Neural progenitor cell (in vitro differentiated cells): Measurements from ENCODE around the gene SAMD4B. TPM values are rescaled to one million over a fixed set of nuclear protein-coding genes. Genes with fewer than 3 reads are reported as not detected.

Source experiments
- DNase-seq: peaks from one replicate; pipeline ENCODE4 v3.0.0-alpha.2; 2016; ENCODE audit warnings: low spot score
- H2AFZ ChIP-seq: fragments of 200-600 bp; sonication (generic); replicated peaks from 2 replicates; pipeline ENCODE4 v1.6.1; 2016; ENCODE audit warnings: antibody characterized with exemption
- H3F3A ChIP-seq: fragments of 200-600 bp; sonication (generic); 2 replicates; pipeline ENCODE4 v1.6.1; 2016; ENCODE audit warnings: antibody characterized with exemption, low read depth
- H3K27ac ChIP-seq: fragments of 200-600 bp; sonication (generic); 2 replicates; pipeline ENCODE4 v1.5.1; 2016; ENCODE audit warnings: mild to moderate bottlenecking
- H3K27me3 ChIP-seq: fragments of 200-600 bp; sonication (generic); 2 replicates; pipeline ENCODE4 v1.6.1; 2016; ENCODE audit warnings: mild to moderate bottlenecking, moderate library complexity
- H3K36me3 ChIP-seq: fragments of 200-600 bp; sonication (generic); 2 replicates; pipeline ENCODE4 v1.5.1; 2016
- H3K4me1 ChIP-seq: fragments of 200-600 bp; sonication (generic); 2 replicates; pipeline ENCODE4 v1.6.1; 2016; ENCODE audit warnings: mixed run types
- H3K4me2 ChIP-seq: fragments of 200-600 bp; sonication (generic); 2 replicates; pipeline ENCODE4 v1.6.1; 2016
- H3K4me3 ChIP-seq: fragments of 200-600 bp; sonication (generic); 2 replicates; pipeline ENCODE4 v1.5.1; 2016
- H3K79me2 ChIP-seq: fragments of 200-600 bp; sonication (generic); 2 replicates; pipeline ENCODE4 v1.6.1; 2016; ENCODE audit warnings: low read depth
- H3K9ac ChIP-seq: fragments of 200-600 bp; sonication (generic); 2 replicates; pipeline ENCODE4 v1.6.1; 2016
- H3K9me3 ChIP-seq: fragments of 200-600 bp; sonication (generic); 2 replicates; pipeline ENCODE4 v1.5.1; 2016; ENCODE audit warnings: low read depth
- H4K20me1 ChIP-seq: fragments of 200-600 bp; sonication (generic); 2 replicates; pipeline ENCODE4 v1.6.1; 2016; ENCODE audit warnings: low read depth
- H3K27ac Mint-ChIP-seq: 3 replicates; pipeline ENCODE4 v1.8.0; 2021; ENCODE audit warnings: mixed read lengths
- H3K27me3 Mint-ChIP-seq: 2 replicates; pipeline ENCODE4 v1.8.0; 2022; ENCODE audit warnings: low read depth, mild to moderate bottlenecking, inconsistent platforms, moderate library complexity, mixed read lengths; ENCODE audit not compliant: insufficient read depth
- H3K36me3 Mint-ChIP-seq: 3 replicates; pipeline ENCODE4 v1.8.0; 2021; ENCODE audit warnings: mixed read lengths
- H3K4me1 Mint-ChIP-seq: 3 replicates; pipeline ENCODE4 v1.8.0; 2021; ENCODE audit warnings: mixed read lengths
- H3K4me3 Mint-ChIP-seq: 3 replicates; pipeline ENCODE4 v1.8.0; 2021; ENCODE audit warnings: mild to moderate bottlenecking, moderate library complexity, mixed read lengths
- H3K9me3 Mint-ChIP-seq: 3 replicates; pipeline ENCODE4 v1.8.0; 2020; ENCODE audit warnings: mixed read lengths
- EZH2 ChIP-seq: fragments of 200-600 bp; sonication (generic); IDR thresholded peaks from 2 replicates; pipeline ENCODE4 v1.6.1; 2017; ENCODE audit warnings: antibody characterized with exemption, mild to moderate bottlenecking, moderate library complexity
- EZH2phosphoT487 ChIP-seq: fragments of 200-600 bp; sonication (generic); IDR thresholded peaks from 2 replicates; pipeline ENCODE4 v1.6.1; 2017; ENCODE audit warnings: antibody characterized with exemption
- total RNA-seq: library from RNA; depleted of rRNA; stranded (reverse); fragments of >200 nt; gene quantifications from 2 replicates; pipeline ENCODE4 v1.2.3, GENCODE V29; 2015; ENCODE audit warnings: low replicate concordance
- TF ChIP-seq, protein P1 (sequence below): fragments of 200-600 bp; sonication (generic); IDR thresholded peaks from 2 replicates; pipeline ENCODE4 v1.5.1; 2017; ENCODE audit warnings: antibody characterized with exemption, mild to moderate bottlenecking

Gene SAMD4B
- total RNA-seq, 1 donor from 2014 or later: 32.8 TPM

DNA sequence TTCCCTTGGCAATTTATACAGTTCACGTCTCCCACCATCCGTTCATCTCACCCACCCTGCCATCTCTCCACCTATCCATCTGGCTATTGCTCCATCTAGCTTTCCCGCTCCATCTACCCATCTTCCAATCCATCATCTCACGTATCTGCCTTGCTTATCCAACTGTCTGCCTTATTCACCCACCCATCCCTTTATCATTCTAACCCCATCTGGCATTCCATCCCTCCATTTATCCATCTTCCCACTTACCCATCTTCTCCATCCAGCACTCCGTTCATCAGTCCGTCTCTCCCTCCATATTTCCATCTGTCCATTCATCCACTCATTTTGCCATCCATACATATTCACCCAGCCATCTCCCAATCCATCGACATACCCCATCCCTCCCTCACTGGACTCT, 83.5 kb downstream of the SAMD4B start:
- Histone ChIP-seq H3K27ac (no peak overlapping the region), H3K4me2 (no peak overlapping the region), H3K9ac (no peak overlapping the region), H3K79me2 (no peaks in the 10 kb centered on the region), H3K4me3 (no peak overlapping the region), H3K4me1 (peaks cover 10% of the 10 kb centered on the region), H3K36me3 (no peaks in the 10 kb centered on the region), H4K20me1 (peaks cover 10% of the 10 kb centered on the region), H2AFZ (no peak overlapping the region), H3F3A (peaks cover 34% of the 10 kb centered on the region), H3K27me3 (no peaks in the 10 kb centered on the region), H3K9me3 (no peaks in the 10 kb centered on the region)
- Mint-ChIP-seq H3K36me3 (peaks cover 21% of the 10 kb centered on the region), H3K4me1 (peaks cover 24% of the 10 kb centered on the region), H3K4me3 (no peak overlapping the region), H3K27ac (peak overlapping the region; percentile 8), H3K27me3 (peaks cover 4% of the 10 kb centered on the region), H3K9me3 (no peaks in the 10 kb centered on the region)
- TF ChIP-seq, protein P1, sequence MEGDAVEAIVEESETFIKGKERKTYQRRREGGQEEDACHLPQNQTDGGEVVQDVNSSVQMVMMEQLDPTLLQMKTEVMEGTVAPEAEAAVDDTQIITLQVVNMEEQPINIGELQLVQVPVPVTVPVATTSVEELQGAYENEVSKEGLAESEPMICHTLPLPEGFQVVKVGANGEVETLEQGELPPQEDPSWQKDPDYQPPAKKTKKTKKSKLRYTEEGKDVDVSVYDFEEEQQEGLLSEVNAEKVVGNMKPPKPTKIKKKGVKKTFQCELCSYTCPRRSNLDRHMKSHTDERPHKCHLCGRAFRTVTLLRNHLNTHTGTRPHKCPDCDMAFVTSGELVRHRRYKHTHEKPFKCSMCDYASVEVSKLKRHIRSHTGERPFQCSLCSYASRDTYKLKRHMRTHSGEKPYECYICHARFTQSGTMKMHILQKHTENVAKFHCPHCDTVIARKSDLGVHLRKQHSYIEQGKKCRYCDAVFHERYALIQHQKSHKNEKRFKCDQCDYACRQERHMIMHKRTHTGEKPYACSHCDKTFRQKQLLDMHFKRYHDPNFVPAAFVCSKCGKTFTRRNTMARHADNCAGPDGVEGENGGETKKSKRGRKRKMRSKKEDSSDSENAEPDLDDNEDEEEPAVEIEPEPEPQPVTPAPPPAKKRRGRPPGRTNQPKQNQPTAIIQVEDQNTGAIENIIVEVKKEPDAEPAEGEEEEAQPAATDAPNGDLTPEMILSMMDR: no peak
- no peak for TF ChIP-seq EZH2phosphoT487
- no peak for TF ChIP-seq EZH2
- no peak for DNase-seq

DNA sequence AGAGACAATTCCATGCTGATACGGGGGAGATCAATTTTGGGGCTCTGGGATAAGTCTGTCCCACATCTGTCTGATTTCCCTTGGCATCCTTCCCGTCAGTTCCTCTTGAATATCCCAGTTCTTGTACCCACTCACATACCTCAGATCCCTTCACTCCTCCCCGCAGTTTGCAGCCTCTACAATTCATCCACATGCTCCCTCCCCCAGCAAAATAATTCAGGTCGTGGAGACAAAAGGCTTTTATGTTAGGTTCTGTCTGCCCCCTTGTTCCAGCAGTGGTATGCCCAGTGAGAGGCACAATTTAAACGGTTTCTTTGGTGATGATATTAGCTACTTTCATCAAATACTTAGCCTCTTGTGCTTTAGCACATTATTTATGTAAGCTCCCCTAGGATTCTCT, 83.9 kb downstream of the SAMD4B start:
- peak overlapping the region; percentile 42 for H3K27ac ChIP-seq
- Mint-ChIP-seq H3K27ac (peak overlapping the region; percentile 8), H3K4me3 (peak overlapping the region; percentile 28), H3K4me1 (peaks cover 24% of the 10 kb centered on the region), H3K36me3 (peaks cover 21% of the 10 kb centered on the region), H3K9me3 (no peaks in the 10 kb centered on the region), H3K27me3 (peaks cover 4% of the 10 kb centered on the region)
- no peak overlapping the region for H2AFZ ChIP-seq
- no peaks in the 10 kb centered on the region for H3K27me3 ChIP-seq
- no peak overlapping the region for H3K4me2 ChIP-seq
- H3K4me1 ChIP-seq: peaks cover 10% of the 10 kb centered on the region
- no peak overlapping the region for H3K4me3 ChIP-seq
- H3K36me3 ChIP-seq: no peaks in the 10 kb centered on the region
- TF ChIP-seq EZH2phosphoT487: no peak
- TF ChIP-seq, protein P1: no peak
- TF ChIP-seq EZH2: no peak
- peaks cover 10% of the 10 kb centered on the region for H4K20me1 ChIP-seq
- H3K79me2 ChIP-seq: no peaks in the 10 kb centered on the region
- DNase-seq: no peak
- no peaks in the 10 kb centered on the region for H3K9me3 ChIP-seq
- no peak overlapping the region for H3K9ac ChIP-seq
- peaks cover 38% of the 10 kb centered on the region for H3F3A ChIP-seq

DNA sequence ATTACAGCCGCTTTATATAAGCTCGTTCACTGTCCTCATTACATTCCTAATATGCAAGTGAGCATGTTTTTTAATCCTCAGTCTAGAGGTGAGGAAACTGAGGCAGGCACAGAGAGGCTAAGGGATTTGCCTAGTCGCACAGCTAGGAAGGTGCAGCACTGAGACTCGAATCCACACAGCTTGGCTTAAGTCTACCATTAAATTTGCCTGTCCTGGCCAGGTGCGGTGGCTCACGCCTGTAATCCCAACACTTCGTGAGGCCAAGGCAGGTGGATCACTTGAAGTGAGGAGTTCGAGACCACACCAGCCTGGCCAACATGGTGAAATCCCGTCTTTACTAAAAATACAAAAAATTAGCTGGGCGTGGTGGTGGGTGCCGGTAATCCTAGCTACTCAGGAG, 85.5 kb downstream of the SAMD4B start:
- H3F3A ChIP-seq: peaks cover 51% of the 10 kb centered on the region
- no peaks in the 10 kb centered on the region for H3K27me3 ChIP-seq
- no peak overlapping the region for H3K4me2 ChIP-seq
- H3K9ac ChIP-seq: no peak overlapping the region
- TF ChIP-seq, protein P1: no peak
- TF ChIP-seq EZH2phosphoT487 (no peak), EZH2 (no peak)
- no peaks in the 10 kb centered on the region for H3K36me3 ChIP-seq
- DNase-seq: no peak
- Mint-ChIP-seq H3K36me3 (peaks cover 19% of the 10 kb centered on the region), H3K9me3 (no peaks in the 10 kb centered on the region), H3K4me3 (no peak overlapping the region), H3K27me3 (peaks cover 4% of the 10 kb centered on the region), H3K27ac (no peak overlapping the region), H3K4me1 (peaks cover 24% of the 10 kb centered on the region)
- no peak overlapping the region for H2AFZ ChIP-seq
- no peak overlapping the region for H3K27ac ChIP-seq
- H3K4me3 ChIP-seq: no peak overlapping the region
- H3K9me3 ChIP-seq: no peaks in the 10 kb centered on the region
- peaks cover under 1% of the 10 kb centered on the region for H3K79me2 ChIP-seq
- H3K4me1 ChIP-seq: peaks cover 10% of the 10 kb centered on the region
- H4K20me1 ChIP-seq: peaks cover 10% of the 10 kb centered on the region
